HCT116 (cell line): ENCODE results near the gene AKT3. TPM values are rescaled to one million over a fixed set of nuclear protein-coding genes. Genes with fewer than 3 reads are reported as not detected.

Experiments
- ATAC-seq: fragments of 200-7000 bp; cut with Tn5 transposase; 2 replicates; pipeline ENCODE4 v1.9.1; 2020; ENCODE audit warnings: mild to moderate bottlenecking, moderate library complexity
- BruUV-seq: library from RNA; stranded (reverse); fragments of 400-500 nt; replicated peaks from 2 replicates; lab custom pipeline; 2021; lab: Mats Ljungman, UMichigan
- CTCF ChIA-PET: fragments of 300-600 bp; sonication (Branson Sonifier 250); formaldehyde crosslinking; loops from one replicate; lab custom pipeline; 2021; ENCODE audit warnings: antibody characterized with exemption; lab: Charles Lee
- POLR2A ChIA-PET: fragments of 300-600, 350-600 bp; sonication (Branson Sonifier 250); formaldehyde crosslinking; loops from one replicate; lab custom pipeline; 2021; ENCODE audit warnings: antibody characterized with exemption; lab: Charles Lee
- RAD21 ChIA-PET, 2 experiments: fragments of 300-600 bp; sonication (Branson Sonifier 250); formaldehyde crosslinking; loops; one replicate each; lab custom pipeline; 2023; ENCODE audit warnings: low total read pairs in 2 of 2; ENCODE audit not compliant: uncharacterized antibody in 2 of 2, unreplicated experiment in 2 of 2, low non-redundant PET in 1 of 2; lab: Charles Lee
- DNase-seq: peaks from one replicate; pipeline ENCODE4 v3.0.0-alpha.2; 2010; ENCODE audit warnings: low read depth, low spot score
- H2AFZ ChIP-seq: fragments of 200-600 bp; shearing (Covaris generic), sonication (generic); 2 replicates; pipeline ENCODE4 v1.6.1; 2017; ENCODE audit warnings: low read depth, mixed run types, mixed read lengths, antibody characterized with exemption, low read length; ENCODE audit not compliant: poor library complexity, severe bottlenecking
- H3K27ac ChIP-seq: 2 replicates; pipeline ENCODE4 v1.5.1; 2012; ENCODE audit warnings: low read depth, low read length
- H3K27me3 ChIP-seq: fragments of 200-600 bp; sonication (generic); 2 replicates; pipeline ENCODE4 v1.6.1; 2016; ENCODE audit warnings: mixed run types, low read length, mixed read lengths; ENCODE audit not compliant: insufficient read depth
- H3K36me3 ChIP-seq, 2 experiments: fragments of 200-500 bp in 1 of 2; fragments of 200-600 bp in 1 of 2; sonication (Bioruptor generic) in 1 of 2; sonication (generic) in 1 of 2; 2 replicates each; pipeline versions ENCODE4 v1.5.1 to v1.6.1; 2014 to 2016; ENCODE audit warnings: low read length in 2 of 2, inconsistent platforms in 1 of 2, mixed read lengths in 1 of 2, mixed run types in 1 of 2; ENCODE audit not compliant: insufficient read depth in 2 of 2, control insufficient read depth in 1 of 2
- H3K4me1 ChIP-seq, 2 experiments: fragments of 200-600 bp in 1 of 2; sonication (generic) in 1 of 2; 2 replicates each; pipeline versions ENCODE4 v1.5.1 to v1.6.1; 2012 to 2017; ENCODE audit warnings: low read length in 2 of 2, inconsistent platforms in 1 of 2, mild to moderate bottlenecking in 1 of 2, mixed read lengths in 1 of 2, mixed run types in 1 of 2, moderate library complexity in 1 of 2; ENCODE audit not compliant: insufficient read depth in 2 of 2, control insufficient read depth in 1 of 2
- H3K4me2 ChIP-seq: fragments of 200-600 bp; sonication (generic); 2 replicates; pipeline ENCODE4 v1.6.1; 2017; ENCODE audit warnings: mixed run types, low read length, mixed read lengths
- H3K4me3 ChIP-seq, 2 experiments: fragments of 200-600 bp in 1 of 2; sonication (generic) in 1 of 2; replicated peaks in 1 of 2; 2 replicates each; pipeline ENCODE4 v1.5.1; 2011 to 2016; ENCODE audit warnings: low read length in 2 of 2, control low read depth in 1 of 2, low read depth in 1 of 2, mild to moderate bottlenecking in 1 of 2, mixed read lengths in 1 of 2, mixed run types in 1 of 2
- H3K79me2 ChIP-seq: fragments of 200-600 bp; sonication (generic); 2 replicates; pipeline ENCODE4 v1.6.1; 2017; ENCODE audit warnings: mild to moderate bottlenecking, mixed run types, low read length, moderate library complexity, mixed read lengths; ENCODE audit not compliant: insufficient read depth
- H3K9ac ChIP-seq: fragments of 200-600 bp; sonication (generic); 2 replicates; pipeline ENCODE4 v1.6.1; 2016; ENCODE audit warnings: low read length, mixed read lengths
- H3K9me2 ChIP-seq: fragments of 200-600 bp; sonication (generic), shearing (Covaris generic); 2 replicates; pipeline ENCODE4 v1.6.1; 2017; ENCODE audit warnings: mixed run types, mild to moderate bottlenecking, moderate library complexity; ENCODE audit not compliant: insufficient read depth
- H3K9me3 ChIP-seq, 2 experiments: fragments of 200-500 bp in 1 of 2; fragments of 200-600 bp in 1 of 2; sonication (Bioruptor generic) in 1 of 2; sonication (generic) in 1 of 2; 2 replicates each; pipeline ENCODE4 v1.6.1; 2014 to 2017; ENCODE audit warnings: low read length in 2 of 2, mixed read lengths in 2 of 2, inconsistent platforms in 1 of 2, low read depth in 1 of 2, mild to moderate bottlenecking in 1 of 2, mixed run types in 1 of 2, moderate library complexity in 1 of 2; ENCODE audit not compliant: control insufficient read depth in 1 of 2, insufficient read depth in 1 of 2
- H4K20me1 ChIP-seq: fragments of 200-600 bp; sonication (generic), shearing (Covaris generic); 2 replicates; pipeline ENCODE4 v1.6.1; 2017; ENCODE audit warnings: mixed run types, mild to moderate bottlenecking, moderate library complexity; ENCODE audit not compliant: insufficient read depth
- CBX3 ChIP-seq: IDR thresholded peaks from 2 replicates; pipeline ENCODE4 v1.6.1; 2012; ENCODE audit warnings: low read depth
- CEBPB ChIP-seq: IDR thresholded peaks from 2 replicates; pipeline ENCODE4 v1.6.1; 2012; ENCODE audit warnings: low read depth
- ELF1 ChIP-seq: IDR thresholded peaks from 2 replicates; pipeline ENCODE4 v1.6.1; 2012; ENCODE audit warnings: low read depth, borderline replicate concordance
- EZH2 ChIP-seq: fragments of 200-600 bp; sonication (generic); IDR thresholded peaks from 2 replicates; pipeline ENCODE4 v1.6.1; 2017; ENCODE audit warnings: antibody characterized with exemption, mixed run types
- EZH2phosphoT487 ChIP-seq: fragments of 200-600 bp; IDR thresholded peaks from 2 replicates; pipeline ENCODE4 v1.6.1; 2018; ENCODE audit warnings: antibody characterized with exemption, borderline replicate concordance
- JUND ChIP-seq: IDR thresholded peaks from 2 replicates; pipeline ENCODE4 v1.6.1; 2012
- RAD21 ChIP-seq: IDR thresholded peaks from 2 replicates; pipeline ENCODE4 v1.6.1; 2012; ENCODE audit warnings: low read depth, mild to moderate bottlenecking
- SIN3A ChIP-seq: IDR thresholded peaks from 2 replicates; pipeline ENCODE4 v1.6.1; 2012; ENCODE audit warnings: low read depth
- SRF ChIP-seq: IDR thresholded peaks from 2 replicates; pipeline ENCODE4 v1.6.1; 2012; ENCODE audit warnings: low read depth
- TCF7L2 ChIP-seq: IDR thresholded peaks from 2 replicates; pipeline ENCODE4 v1.7.0; 2011; ENCODE audit warnings: borderline replicate concordance, inconsistent platforms; ENCODE audit not compliant: insufficient read depth, insufficient read length; ENCODE audit errors: extremely low read depth
- YY1 ChIP-seq: IDR thresholded peaks from 2 replicates; pipeline ENCODE4 v1.6.1; 2011; ENCODE audit warnings: low read length, low read depth, moderate library complexity, mild to moderate bottlenecking; ENCODE audit not compliant: insufficient replicate concordance; ENCODE audit errors: extremely low read depth
- ZNF274 ChIP-seq: fragments of 200-500 bp; sonication (Bioruptor generic); IDR thresholded peaks from 2 replicates; pipeline ENCODE4 v1.6.1; 2014; ENCODE audit warnings: mild to moderate bottlenecking, low read depth, low read length, inconsistent platforms
- intact Hi-C: fragments of 100-400 bp; cut with micrococcal nuclease; formaldehyde crosslinking; loops from 2 replicates; pipeline ENCODE4 v1.10.0; 2022
- total RNA-seq: library from RNA; stranded (reverse); gene quantifications from one replicate; pipeline ENCODE4 v1.2.1, GENCODE V29; 2021; ENCODE audit not compliant: unreplicated experiment
- TF ChIP-seq, protein P1 (sequence below), 3 experiments: fragments of 200-600 bp in 1 of 3; sonication (generic) in 1 of 3; IDR thresholded peaks in 2 of 3; conservative IDR thresholded peaks in 1 of 3; 2 replicates each; pipeline ENCODE4 v1.5.1; 2012 to 2017; ENCODE audit warnings: low read depth in 2 of 3, low read length in 2 of 3, antibody characterized with exemption in 1 of 3, borderline replicate concordance in 1 of 3, control low read depth in 1 of 3, mild to moderate bottlenecking in 1 of 3, mixed read lengths in 1 of 3, mixed run types in 1 of 3, moderate library complexity in 1 of 3; ENCODE audit not compliant: insufficient read depth in 1 of 3
- TF ChIP-seq, protein P2 (sequence below): IDR thresholded peaks from 2 replicates; pipeline ENCODE4 v1.6.1; 2012
- TF ChIP-seq, protein P3 (sequence below): IDR thresholded peaks from 2 replicates; pipeline ENCODE4 v1.6.1; 2012

Gene AKT3
- total RNA-seq, 1 experiment from 2014 or later = 0.49 TPM

DNA sequence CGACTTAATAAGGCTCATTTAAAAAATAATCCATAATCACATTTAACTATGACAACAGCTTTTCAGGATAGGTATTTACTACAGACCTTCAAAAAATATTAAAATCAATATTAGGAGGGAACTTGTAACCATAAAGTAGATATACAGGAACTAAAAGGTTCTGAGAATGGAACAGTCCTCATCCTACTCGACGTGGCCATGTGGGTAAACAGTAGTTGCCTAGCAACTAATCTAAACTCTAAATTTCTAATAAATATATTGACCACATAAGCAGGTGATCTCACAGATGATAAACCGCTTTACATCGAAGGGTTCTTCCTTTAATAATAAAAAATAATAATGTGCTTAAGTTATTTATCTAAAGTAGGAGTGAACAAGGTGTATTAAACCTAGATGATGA is 7.9 kb downstream of the AKT3 start:
- peaks cover 17% of the 10 kb centered on the region for H3K27me3 ChIP-seq
- no peak overlapping the region for H3K9ac ChIP-seq
- no peaks in the 10 kb centered on the region for H3K9me2 ChIP-seq
- no peak for ATAC-seq
- no peaks in the 10 kb centered on the region for H3K36me3 ChIP-seq
- H3K9me3 ChIP-seq = no peaks in the 10 kb centered on the region
- no peak overlapping the region for H2AFZ ChIP-seq
- intact Hi-C loops = no loop called here
- no peak for TF ChIP-seq SIN3A
- TF ChIP-seq, protein P1, sequence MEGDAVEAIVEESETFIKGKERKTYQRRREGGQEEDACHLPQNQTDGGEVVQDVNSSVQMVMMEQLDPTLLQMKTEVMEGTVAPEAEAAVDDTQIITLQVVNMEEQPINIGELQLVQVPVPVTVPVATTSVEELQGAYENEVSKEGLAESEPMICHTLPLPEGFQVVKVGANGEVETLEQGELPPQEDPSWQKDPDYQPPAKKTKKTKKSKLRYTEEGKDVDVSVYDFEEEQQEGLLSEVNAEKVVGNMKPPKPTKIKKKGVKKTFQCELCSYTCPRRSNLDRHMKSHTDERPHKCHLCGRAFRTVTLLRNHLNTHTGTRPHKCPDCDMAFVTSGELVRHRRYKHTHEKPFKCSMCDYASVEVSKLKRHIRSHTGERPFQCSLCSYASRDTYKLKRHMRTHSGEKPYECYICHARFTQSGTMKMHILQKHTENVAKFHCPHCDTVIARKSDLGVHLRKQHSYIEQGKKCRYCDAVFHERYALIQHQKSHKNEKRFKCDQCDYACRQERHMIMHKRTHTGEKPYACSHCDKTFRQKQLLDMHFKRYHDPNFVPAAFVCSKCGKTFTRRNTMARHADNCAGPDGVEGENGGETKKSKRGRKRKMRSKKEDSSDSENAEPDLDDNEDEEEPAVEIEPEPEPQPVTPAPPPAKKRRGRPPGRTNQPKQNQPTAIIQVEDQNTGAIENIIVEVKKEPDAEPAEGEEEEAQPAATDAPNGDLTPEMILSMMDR (IDR thresholded peaks at IDR 0.05 in 2 of 3, conservative IDR thresholded peaks at IDR 0.05 in 1 of 3; ENCODE audit: borderline replicate concordance in 1 of 3, insufficient read depth in 1 of 3, low read depth in 2 of 3, low read length in 2 of 3) = no peak
- TF ChIP-seq SRF = no peak
- TF ChIP-seq, protein P2, sequence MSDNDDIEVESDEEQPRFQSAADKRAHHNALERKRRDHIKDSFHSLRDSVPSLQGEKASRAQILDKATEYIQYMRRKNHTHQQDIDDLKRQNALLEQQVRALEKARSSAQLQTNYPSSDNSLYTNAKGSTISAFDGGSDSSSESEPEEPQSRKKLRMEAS = no peak
- no peak for TF ChIP-seq JUND
- TF ChIP-seq CEBPB = no peak
- TF ChIP-seq RAD21 = no peak
- TF ChIP-seq YY1 = no peak
- TF ChIP-seq ELF1 = no peak
- no peak for TF ChIP-seq TCF7L2
- no peak for TF ChIP-seq ZNF274
- no peak for TF ChIP-seq EZH2
- TF ChIP-seq CBX3 = no peak
- TF ChIP-seq, protein P3, sequence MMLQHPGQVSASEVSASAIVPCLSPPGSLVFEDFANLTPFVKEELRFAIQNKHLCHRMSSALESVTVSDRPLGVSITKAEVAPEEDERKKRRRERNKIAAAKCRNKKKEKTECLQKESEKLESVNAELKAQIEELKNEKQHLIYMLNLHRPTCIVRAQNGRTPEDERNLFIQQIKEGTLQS = no peak
- no peak for TF ChIP-seq EZH2phosphoT487
- no peaks in the 10 kb centered on the region; the same call in 1 of the 2 replicates for H4K20me1 ChIP-seq
- no peak for DNase-seq
- no peaks in the 10 kb centered on the region for H3K79me2 ChIP-seq
- POLR2A ChIA-PET = no interaction called here
- RAD21 ChIA-PET = no interaction called here
- H3K4me1 ChIP-seq = no peaks in the 10 kb centered on the region
- H3K4me3 ChIP-seq = no peak overlapping the region
- H3K27ac ChIP-seq = no peak overlapping the region
- CTCF ChIA-PET = no interaction called here
- no TSS peak for BruUV-seq
- H3K4me2 ChIP-seq = no peak overlapping the region
